ENCODE results near the gene ADIG.

DNA sequence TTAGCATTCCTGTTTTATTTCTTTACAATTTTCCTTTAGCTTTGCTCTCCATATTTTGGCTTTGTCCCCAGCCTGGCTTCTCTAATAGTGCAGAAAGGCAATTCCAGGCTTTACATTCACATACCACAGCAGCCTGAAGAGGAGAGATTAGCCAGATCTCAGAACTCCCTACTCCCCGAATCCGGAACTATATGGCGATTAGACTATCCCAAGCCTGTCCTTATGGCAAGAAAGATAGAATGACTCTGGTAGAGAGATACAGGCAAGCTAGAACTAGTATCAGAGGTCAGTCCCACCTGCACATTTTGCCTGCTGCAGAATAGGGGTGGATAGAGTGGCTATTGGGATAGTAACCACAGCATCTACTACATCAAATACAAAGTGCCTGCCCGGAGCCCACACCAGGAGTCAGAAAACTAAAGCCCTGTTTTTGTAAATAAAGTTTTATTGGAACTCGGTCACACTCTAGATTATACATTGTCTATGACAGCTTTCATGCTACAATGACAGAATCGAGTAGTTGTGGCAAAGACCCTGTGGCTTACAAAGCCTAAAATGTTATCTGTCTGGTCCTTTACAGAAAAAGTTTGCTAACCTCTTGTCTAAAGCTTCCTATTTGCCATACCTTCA lies 17.1 kb upstream of the ADIG start:
- TF ChIP-seq, protein P1, sequence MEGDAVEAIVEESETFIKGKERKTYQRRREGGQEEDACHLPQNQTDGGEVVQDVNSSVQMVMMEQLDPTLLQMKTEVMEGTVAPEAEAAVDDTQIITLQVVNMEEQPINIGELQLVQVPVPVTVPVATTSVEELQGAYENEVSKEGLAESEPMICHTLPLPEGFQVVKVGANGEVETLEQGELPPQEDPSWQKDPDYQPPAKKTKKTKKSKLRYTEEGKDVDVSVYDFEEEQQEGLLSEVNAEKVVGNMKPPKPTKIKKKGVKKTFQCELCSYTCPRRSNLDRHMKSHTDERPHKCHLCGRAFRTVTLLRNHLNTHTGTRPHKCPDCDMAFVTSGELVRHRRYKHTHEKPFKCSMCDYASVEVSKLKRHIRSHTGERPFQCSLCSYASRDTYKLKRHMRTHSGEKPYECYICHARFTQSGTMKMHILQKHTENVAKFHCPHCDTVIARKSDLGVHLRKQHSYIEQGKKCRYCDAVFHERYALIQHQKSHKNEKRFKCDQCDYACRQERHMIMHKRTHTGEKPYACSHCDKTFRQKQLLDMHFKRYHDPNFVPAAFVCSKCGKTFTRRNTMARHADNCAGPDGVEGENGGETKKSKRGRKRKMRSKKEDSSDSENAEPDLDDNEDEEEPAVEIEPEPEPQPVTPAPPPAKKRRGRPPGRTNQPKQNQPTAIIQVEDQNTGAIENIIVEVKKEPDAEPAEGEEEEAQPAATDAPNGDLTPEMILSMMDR (IDR thresholded peaks at IDR 0.05): no peak
- no peak for TF ChIP-seq EP300 (IDR thresholded peaks at IDR 0.05)
- no peak for TF ChIP-seq POLR2A (IDR thresholded peaks at IDR 0.05)
- TF ChIP-seq POLR2AphosphoS5 (IDR thresholded peaks at IDR 0.05): no peak

Measured in stomach (tissue), 4 donors.